Esophagus muscularis mucosa (tissue), 3 donors: ENCODE data around the gene PIK3R5.

Source experiments
- CTCF ChIP-seq, 3 experiments: fragments of 200-600 bp in 2 of 3; fragments of 450-650 bp in 1 of 3; sonication (generic) in 2 of 3; IDR thresholded peaks; one replicate each; pipeline ENCODE4 v1.5.1; 2017 to 2019; ENCODE audit warnings: antibody characterized with exemption in 3 of 3, mild to moderate bottlenecking in 2 of 3, moderate library complexity in 1 of 3
- POLR2A ChIP-seq: fragments of 450-650 bp; IDR thresholded peaks from one replicate; pipeline ENCODE4 v1.6.1; 2017; ENCODE audit warnings: antibody characterized with exemption, moderate library complexity, mild to moderate bottlenecking, low read depth

GRCh38 chr17:9003355-9004131 lies 38.0 kb upstream of the PIK3R5 start:
- TF ChIP-seq CTCF (IDR thresholded peaks at IDR 0.05) = no peak
- no peak for TF ChIP-seq POLR2A
